HG03108 (cell line): ENCODE measurements around the gene GPRIN3.
A peak's percentile ranks its signal among the peaks of the same experiment; 100 is the strongest.

Experiments
- ATAC-seq: cut with Tn5 transposase; IDR thresholded peaks from one replicate; pipeline ENCODE4 v1.9.1; 2021; ENCODE audit warnings: moderate library complexity; ENCODE audit not compliant: unreplicated experiment

Gene GPRIN3

DNA sequence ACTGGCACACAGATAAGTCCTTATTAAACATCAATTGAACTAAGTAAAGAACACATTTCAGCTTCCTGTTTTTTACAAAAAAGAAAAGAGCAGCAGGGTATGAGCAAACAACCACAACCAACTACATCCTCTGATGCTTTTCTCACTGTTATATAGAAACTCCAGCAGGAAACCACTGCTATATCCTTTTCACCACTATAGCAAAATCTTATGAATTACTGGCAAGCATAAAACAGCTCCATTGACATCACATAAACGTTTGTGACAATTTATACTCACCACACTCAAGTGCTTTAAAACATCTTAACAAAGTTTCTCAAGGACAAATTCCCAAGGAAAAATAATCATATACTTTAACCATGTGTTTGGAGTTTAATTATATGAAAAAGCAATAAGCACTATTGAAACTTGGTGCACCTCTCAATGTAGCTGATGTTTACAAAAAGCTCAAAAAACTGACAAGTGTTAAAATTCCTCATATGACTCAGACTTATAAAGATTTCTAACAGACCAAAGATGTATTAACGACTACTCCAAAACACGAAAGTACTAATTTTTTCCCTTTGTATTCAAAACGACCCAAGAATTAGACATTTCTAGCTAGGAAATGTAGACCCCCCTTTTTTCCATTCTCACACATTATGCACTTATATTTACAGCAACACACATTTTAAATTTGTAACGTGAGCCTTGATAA is 12.9 kb downstream of the GPRIN3 start:
- peak; percentile 83 for ATAC-seq

DNA sequence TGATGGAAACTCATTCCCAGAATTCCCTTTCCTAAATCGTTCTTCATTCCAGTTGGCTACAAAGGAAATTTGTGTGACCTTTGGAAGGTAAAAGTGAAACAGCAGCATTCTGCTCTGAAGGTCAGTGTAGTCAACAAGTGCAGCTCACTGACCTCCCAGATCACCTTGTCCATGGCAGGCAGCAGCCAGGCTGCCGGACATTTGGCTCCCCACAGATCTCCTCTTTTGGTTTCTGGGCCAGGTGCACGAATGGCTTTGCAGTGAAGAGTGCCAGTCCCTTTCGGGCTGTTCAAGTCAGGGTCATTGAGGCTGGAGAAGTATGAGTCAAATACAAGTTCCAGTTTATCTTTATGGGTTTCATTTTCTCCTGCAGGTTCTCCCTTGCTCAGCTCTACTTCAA is 14.3 kb downstream of the GPRIN3 start:
- ATAC-seq, result no peak

DNA sequence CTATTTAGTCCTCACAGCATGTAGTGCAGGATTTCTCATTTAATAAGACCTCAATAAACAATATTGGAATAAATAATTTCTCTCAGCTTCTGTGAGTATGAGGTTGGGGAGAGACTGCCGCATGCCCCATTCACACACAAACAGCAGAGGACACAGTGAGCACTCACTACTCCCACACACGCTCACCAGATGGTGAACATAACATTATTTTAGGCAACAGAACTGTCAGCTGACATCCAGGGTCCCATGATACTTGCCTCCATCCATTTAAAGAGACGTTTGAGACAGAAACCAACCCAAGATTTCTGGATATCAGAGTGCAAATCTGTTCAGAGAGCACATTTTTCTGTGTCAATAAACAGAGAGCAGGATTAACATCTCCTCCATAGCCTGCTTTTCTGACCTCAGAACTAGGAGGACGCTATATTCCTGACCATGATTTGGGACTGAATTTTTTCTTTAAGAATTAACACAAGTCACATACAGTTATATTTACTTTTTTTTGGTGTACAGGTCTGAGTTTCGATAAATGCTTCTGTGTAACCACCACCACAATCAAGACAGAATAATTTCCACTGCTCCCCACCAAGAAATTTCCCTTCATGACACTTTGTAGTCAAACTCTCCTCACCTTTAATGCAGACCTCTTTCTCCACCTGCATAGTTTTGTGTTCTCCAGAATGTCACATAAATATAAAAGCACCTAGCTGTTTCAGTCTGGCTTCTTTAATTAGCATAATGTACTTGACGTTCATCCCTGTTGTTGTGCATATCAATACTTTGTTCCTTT is 16.7 kb downstream of the GPRIN3 start:
- ATAC-seq, result no peak

DNA sequence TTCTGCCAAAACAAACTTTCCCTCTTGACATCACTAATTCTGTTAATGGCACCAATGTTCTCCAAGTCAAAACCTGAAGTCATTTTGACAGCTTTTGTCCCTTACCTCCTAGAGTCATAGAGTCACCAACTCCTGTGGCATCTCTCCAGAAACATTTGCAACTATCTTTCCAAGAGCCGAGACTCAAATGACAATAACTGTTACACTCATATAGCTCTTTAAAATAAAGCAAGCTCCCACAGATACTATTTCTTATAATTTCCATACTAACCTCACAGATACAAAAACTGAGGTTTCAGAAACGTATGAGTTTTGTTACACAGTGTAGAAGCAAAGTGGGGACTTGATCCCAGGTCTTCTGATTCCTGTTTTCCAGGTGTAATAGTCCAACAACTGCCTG is 18.3 kb downstream of the GPRIN3 start:
- no peak for ATAC-seq

DNA sequence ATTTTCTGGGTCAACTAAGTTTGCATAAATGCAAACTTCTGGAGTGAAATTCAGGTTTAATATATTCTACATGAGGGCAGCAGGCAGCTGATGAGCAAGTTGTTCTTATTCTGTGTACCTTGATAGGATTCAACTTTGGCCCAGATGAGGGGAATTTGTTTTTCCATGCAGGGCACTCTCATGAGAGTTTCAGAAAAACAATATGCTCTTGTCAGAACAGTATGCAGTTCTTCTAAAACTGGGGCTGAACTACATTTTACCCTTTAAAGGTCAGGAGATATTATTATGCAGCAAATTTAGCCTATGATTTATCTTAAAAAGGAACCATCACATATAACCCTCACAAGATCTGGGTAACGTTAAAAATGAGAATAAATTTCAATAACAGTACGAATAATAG is 19.2 kb downstream of the GPRIN3 start:
- ATAC-seq, result no peak

DNA sequence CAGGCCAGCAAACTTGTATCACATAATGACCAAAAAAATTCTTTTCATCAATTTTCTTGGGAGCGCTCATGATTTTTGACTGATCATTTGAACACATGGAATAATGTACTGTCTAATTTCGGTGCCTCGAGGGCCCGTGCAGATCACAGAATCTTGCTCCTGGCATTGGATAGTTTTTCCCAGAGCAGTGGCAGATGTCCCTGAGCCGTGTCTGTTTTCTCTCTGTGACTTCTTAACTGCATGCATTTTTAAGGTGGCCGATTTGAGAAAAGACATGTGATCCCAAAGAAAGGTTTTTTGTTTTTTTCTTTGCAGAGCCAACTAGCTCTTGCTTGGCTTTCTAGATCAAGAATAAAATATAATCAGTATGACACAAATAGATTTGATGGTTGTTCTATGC is 19.7 kb downstream of the GPRIN3 start:
- no peak for ATAC-seq

DNA sequence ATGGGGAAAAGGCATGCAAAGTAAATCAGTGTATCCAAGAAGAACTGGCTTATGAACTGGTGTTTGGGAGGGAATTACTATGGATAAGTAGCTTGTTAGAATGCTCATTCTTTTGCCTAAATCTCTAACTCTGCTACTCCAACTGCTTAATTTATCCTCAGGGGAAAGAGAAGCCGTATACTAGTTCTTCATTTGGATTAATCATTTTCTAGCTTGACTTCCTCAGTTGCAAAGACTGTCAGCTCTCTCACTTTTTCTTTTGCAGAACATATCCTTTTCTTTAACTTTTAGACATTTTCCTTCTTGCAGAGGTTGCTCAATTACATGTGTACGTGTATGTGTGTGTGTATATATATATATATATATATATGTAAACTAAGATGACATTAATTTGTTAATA is 21.9 kb downstream of the GPRIN3 start:
- ATAC-seq, result peak; percentile 64

DNA sequence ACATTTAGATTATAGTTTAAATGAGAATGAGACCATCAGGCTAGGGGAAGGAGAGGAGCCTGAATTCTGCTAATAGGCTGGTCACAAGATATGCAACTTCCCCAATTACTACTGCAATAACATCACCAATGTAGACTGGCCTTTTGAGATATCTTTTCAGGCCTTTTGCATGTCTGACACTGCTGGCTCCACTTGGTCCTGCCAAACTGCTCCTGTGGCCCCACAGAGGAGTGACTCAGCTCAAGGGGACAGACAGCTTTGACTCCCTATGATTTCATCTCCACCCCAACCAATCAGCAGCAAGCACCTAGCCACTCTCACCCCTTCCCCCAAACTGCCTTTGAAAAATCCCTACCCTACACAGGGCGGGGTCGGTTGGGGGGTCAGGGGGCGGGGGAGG is 22.8 kb downstream of the GPRIN3 start:
- no peak for ATAC-seq

DNA sequence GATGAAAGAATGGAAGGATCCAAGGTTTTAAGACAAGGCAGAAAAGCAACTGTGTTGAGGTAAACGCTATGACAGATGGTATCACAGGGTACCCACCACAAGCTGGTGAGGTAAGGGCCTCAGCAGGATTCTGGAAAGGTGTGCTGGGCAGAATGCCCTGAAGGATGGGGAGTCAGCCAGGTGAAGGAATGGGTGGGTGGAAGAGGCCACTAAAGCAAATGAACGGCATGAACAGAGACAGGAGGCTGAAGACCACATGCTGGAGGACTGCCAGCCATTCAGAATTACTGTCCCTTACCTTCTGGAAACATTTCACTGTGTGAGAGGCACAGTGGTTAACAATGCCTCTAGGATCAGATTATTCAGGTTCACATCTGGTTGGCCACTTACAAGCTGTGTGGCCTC is 23.6 kb downstream of the GPRIN3 start:
- ATAC-seq, result no peak

DNA sequence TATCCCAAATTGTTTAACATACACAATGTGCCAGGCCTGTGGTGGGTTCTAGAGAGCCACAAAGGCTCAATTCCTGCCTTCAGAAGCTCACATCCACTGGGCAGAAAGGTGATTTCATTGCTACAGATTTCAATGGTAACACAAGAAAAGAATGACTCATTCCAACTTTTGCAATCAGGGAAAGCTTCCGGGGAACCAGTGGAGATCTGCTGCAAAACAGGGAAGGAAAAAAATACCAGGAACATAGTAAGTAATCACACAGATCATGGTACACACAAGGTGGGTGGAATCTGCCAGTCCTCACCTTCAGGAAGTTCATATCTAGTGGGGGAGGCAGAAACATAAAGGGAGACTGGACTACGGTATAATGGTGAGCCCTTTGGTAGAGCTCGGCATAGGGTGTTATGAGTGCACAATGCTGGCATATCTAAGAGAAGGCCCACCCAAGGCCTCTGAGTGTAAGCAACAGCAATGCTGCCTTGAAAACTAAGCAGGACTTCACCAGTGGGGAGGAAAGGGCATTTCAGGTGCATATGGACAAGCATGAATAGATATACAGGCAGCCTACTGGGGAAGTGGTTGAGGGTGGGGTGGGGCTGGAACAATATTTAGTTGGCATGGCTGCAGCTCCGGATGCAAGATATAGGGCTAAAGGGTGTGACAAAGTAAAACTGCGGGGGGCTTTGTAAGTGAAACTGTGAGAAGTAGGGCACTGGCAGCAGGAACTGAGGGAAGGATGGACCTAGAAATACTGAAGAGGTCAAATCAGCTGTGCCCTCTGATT is 24.2 kb downstream of the GPRIN3 start:
- no peak for ATAC-seq

DNA sequence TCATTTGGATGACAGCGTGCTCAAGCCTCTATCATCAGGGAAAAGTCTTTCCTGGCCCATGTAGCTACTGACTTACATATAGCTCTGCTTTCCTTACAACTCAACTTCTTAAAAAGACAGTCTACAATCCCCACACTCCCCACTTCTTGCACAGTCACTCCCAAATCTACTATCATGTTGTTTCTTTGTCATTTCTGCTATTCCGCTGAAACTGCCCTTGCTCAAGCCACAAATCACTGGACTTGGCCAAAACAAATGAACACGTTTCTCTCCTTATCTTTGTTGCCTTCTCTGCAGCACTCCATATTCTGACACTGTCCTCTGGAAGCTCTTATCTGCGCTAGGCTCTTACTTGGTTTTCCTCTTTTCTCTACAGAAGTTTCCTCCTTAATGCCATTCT is 28.2 kb downstream of the GPRIN3 start:
- no peak for ATAC-seq

DNA sequence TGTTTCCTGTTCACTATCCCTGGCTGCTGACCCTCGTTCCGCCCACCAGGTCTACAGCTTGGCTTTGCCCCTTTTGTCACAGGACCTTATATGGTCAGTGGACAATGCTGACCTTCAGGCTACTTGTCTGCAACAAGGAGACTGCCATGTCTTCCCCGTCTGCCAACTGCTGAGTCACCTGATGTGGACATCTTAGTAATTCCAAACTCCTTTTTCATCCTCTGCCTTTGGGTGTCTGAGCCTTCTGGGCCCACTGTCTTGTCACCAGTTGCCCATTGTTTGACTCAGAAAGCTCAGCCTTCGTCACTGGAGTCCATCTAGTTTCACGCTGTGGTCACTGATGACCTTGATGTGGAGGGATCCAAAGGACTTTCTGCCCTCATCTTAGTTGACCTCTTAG is 30.2 kb downstream of the GPRIN3 start:
- ATAC-seq, result no peak

DNA sequence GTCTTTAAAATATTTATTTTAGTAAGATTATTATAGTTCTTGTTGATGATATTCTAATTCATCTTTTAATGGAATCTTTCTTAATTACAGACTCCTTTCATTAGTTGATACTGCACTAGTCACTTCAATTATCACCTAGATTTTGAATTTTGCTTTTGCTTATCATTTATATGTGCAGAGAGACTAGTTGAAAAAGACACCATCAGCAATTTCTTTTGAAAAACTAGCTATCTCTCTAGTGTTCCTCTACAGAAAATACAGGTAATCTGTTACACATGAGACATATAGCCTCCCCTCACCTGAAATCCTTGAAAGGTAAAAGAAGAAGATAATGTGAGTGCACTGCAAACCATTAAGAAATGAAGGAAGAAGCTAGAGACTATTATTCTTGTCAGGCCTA is 31.3 kb downstream of the GPRIN3 start:
- no peak for ATAC-seq

DNA sequence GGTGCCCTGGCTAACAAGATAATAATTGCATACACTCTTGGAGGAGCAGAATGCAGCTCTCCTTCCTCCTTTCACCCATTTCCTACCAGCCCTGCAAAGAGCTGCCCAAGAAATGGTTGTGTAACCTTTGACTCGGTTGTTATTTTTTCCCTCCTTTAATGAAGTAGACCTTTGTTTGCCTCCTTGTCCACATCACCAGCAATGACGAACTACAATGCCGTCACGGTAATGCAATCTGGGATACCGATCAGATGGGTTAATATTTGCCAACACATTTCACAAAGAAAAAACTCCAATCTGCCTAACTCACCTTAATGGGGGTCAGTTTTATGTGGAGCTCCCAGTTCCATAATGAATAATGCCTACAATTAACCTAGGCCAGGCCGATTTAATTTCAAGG is 32.0 kb downstream of the GPRIN3 start:
- ATAC-seq, result no peak

DNA sequence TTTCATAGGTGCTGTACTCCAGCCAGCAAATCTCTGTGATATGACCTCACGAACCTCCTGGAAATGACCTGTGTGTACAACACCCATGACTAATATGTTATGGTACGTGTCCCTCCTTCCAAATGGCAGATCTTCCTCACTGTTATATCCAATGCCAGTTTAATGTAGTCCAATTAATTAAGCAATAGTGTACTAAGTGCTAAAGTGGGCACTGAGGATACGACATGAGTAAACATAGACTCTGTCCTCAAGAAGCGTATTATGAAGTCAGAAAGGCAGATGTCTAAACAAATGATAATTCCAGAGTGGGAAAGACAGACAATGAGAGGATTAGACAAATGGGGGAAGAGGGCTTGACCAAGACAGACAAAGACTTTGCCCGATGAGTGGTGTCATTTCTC is 33.9 kb downstream of the GPRIN3 start:
- ATAC-seq, result no peak

DNA sequence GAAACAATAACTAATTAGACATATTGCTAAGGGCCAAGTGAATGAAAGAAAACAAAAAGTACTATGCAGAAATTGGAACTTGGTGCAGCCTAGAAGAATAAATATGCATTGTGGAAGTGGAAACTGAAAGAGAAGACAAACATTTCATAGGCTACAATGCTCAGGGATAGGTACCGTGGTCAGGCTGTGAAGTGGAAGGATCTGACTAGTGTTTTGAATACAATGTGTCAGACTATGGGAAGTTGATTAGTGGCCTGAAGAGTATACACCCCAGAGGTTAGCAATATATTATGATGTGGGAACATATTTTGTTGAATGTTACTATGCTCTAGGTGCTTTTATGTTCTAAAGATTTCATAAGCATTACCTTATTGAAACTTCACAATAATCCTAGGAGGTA is 36.8 kb downstream of the GPRIN3 start:
- ATAC-seq, result no peak

DNA sequence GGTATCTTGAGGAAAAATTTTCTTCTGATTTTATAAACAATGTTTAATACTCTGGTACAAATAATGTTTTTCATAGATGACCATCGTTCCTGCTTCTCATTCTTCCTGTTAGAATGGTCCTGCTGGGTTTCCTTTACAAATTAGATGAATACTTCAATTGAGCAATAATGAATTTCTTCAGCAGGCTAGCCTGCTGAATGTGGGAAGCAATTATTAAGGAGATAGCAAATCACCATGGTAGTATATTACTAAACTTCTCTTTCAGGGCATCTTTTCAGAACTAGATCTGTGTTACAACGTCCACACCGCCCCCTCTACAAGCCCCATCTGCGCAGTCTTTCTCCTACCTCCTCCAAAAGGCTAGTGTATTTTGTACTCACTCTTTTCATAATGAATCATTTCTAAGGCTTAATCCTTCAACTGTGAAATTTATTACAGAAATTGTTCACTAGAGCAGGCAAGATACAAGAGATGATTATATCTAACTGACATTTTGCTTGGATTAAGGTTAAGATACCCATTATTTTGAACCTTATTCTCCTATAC is 38.4 kb downstream of the GPRIN3 start:
- no peak for ATAC-seq

DNA sequence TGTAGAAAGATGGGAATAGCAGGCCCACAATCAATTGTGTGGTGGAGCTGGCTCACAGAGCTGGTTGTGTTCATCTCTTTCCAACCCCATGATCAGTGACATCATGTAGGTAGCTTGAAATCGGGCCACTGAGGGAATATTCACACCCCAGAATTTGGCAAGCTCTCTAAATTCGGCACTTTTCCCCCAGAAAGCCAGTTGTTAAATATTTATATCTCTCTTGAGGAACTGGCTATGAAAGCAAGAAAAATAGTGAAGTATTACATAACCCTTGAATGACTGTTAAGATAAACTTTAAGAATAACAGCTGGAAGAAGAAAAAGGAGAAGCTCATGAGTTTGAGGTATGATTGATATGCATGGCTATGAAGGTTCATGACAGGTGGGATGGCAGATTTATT is 38.9 kb downstream of the GPRIN3 start:
- ATAC-seq, result no peak

DNA sequence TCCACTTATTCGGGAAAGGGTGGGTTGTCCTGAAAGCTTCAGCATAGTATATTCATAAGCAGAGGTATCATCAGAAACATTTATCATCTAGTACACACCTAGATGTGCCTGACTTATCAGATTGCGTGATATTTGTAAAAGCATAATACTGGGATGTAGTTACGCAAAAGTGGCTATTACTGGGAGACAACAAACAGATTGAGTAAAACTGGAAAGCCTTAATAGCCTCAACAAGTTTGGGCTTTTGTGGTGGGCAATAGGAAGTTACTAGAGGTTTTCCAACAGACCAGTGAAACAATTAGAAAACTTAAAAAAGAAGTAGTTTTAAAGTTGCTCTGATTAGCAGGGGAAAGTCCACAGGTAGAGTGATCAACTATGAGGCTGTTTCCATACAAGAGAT is 39.8 kb downstream of the GPRIN3 start:
- no peak for ATAC-seq

DNA sequence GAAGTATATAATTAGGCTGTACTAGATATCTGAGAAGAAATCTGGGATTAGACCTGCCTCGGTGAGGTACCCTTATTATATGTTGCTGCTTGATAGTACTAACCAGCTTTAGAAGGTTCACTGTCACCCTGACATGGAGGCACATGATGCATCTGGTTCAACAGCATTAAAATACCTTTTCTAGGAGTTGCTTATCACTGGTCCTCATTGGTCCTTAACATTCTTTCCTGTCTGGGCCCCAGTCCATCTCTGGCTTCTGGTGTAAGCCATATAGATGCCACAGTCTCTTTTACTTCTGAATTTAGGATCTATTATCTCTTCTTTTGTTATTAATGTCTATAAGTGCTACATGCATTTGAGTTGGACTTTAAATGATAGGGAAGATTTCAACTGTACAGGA is 40.2 kb downstream of the GPRIN3 start:
- no peak for ATAC-seq

DNA sequence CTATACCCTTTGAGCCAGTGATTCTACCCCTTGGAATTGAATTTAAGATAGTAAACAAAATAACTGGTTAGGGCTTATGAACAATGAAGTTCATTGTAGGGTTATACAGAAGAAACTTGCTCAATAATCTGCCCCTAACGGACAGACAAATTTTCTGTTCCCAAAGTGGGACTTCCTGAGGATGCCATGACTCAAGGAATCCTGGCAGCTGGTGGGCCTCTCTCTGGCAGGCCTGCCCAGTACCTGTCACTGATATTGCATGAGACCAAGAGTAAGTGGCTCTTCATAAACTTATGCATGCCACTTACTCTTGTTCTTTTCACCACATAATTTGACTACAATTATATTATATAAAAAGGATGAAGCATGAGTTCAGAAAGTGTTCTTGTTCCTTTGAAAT is 41.5 kb downstream of the GPRIN3 start:
- ATAC-seq, result no peak

DNA sequence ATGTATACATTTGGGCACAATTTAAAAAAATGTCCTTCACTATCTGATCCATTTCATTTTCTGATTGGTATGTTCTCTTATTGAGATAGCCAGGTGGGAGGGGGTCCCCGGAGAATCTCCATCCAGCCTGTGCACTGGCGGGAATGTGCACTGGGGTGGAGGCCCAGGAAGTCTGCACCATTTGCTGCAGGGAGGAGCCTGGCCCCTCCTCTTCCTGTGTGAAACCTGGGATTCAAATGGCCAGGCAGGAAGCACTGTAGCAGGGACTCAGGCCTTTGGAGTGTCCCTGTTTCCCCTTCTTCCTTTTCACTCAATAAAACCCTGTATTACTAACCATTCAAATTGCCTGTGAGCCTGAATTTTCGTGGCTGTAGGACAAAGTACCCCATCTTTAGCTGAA is 44.3 kb downstream of the GPRIN3 start:
- no peak for ATAC-seq
